HG02885 (cell line): ENCODE data around the gene CTIF.

Experiments
- ATAC-seq: cut with Tn5 transposase; IDR thresholded peaks from one replicate; pipeline ENCODE4 v1.9.1; 2021; ENCODE audit warnings: mild to moderate bottlenecking; ENCODE audit not compliant: unreplicated experiment, poor library complexity

CTIF gene

GRCh38 chr18:48673853-48674721 lies 135.3 kb downstream of the CTIF start:
- ATAC-seq = no peak

GRCh38 chr18:48674758-48675351 lies 136.0 kb downstream of the CTIF start:
- ATAC-seq = peak; percentile 4

GRCh38 chr18:48675352-48675761 lies 136.5 kb downstream of the CTIF start:
- peak; percentile 95 for ATAC-seq

GRCh38 chr18:48675912-48676311 lies 137.1 kb downstream of the CTIF start:
- no peak for ATAC-seq

- no peak for ATAC-seq
Observed at GRCh38 chr18:48676346-48676745, 137.5 kb downstream of the CTIF start.

- ATAC-seq = peak; percentile 47
Observed at GRCh38 chr18:48676756-48677368, 138.0 kb downstream of the CTIF start.

- no peak for ATAC-seq
Observed at GRCh38 chr18:48678237-48679115, 139.6 kb downstream of the CTIF start.

- ATAC-seq = no peak
Observed at GRCh38 chr18:48679236-48679635, 140.4 kb downstream of the CTIF start.

GRCh38 chr18:48680339-48681250 lies 141.8 kb downstream of the CTIF start:
- no peak for ATAC-seq

- no peak for ATAC-seq
Observed at GRCh38 chr18:48682768-48683167, 143.9 kb downstream of the CTIF start.

GRCh38 chr18:48683197-48683596 lies 144.4 kb downstream of the CTIF start:
- ATAC-seq = no peak

- no peak for ATAC-seq
Observed at GRCh38 chr18:48683661-48684060, 144.8 kb downstream of the CTIF start.

GRCh38 chr18:48687346-48688042 lies 148.7 kb downstream of the CTIF start:
- no peak for ATAC-seq

- ATAC-seq = no peak
Observed at GRCh38 chr18:48688961-48689360, 150.1 kb downstream of the CTIF start.

- no peak for ATAC-seq
Observed at GRCh38 chr18:48689548-48689947, 150.7 kb downstream of the CTIF start.

- ATAC-seq = no peak
Observed at GRCh38 chr18:48690494-48690893, 151.7 kb downstream of the CTIF start.

- ATAC-seq = no peak
Observed at GRCh38 chr18:48693006-48693405, 154.2 kb downstream of the CTIF start.

GRCh38 chr18:48693625-48694262 lies 154.9 kb downstream of the CTIF start:
- ATAC-seq = no peak
